CD14-positive monocyte (primary cell): Measurements from ENCODE around the gene IFIT5. TPM values are rescaled to one million over a fixed set of nuclear protein-coding genes. Genes with fewer than 3 reads are reported as not detected.
"Not testable (repeated sequence)": the region's sequence is repeated elsewhere in the genome, so short reads cannot be mapped to it uniquely, and the experiment has no call there.

ENCODE experiments used
- DNase-seq, 3 donors: peaks; one replicate each; pipeline ENCODE4 v3.0.0-alpha.2; 2011 to 2022
- H2AFZ ChIP-seq: 2 replicates; pipeline ENCODE4 v1.6.0; 2012; ENCODE audit warnings: mild to moderate bottlenecking, low read depth, low read length, inconsistent platforms; ENCODE audit not compliant: insufficient read depth, poor library complexity, severe bottlenecking
- H3K27ac ChIP-seq, 2 donors: 1 replicate in 1 of 2; 2 replicates in 1 of 2; pipeline ENCODE4 v1.5.1; 2012 to 2013; ENCODE audit warnings: low read length in 2 of 2, control low read depth in 1 of 2, inconsistent platforms in 1 of 2, low read depth in 1 of 2, mild to moderate bottlenecking in 1 of 2
- H3K27me3 ChIP-seq, 2 donors: one replicate each; pipeline versions ENCODE4 v1.6.0 to v1.6.1; 2011 to 2013; ENCODE audit warnings: low read length in 2 of 2; ENCODE audit not compliant: control insufficient read depth in 2 of 2, insufficient read depth in 2 of 2
- H3K36me3 ChIP-seq, 2 donors: replicated peaks in 1 of 2; 1 replicate in 1 of 2; 2 replicates in 1 of 2; pipeline versions ENCODE4 v1.5.1 to v1.6.1; 2012 to 2013; ENCODE audit warnings: low read length in 2 of 2, control low read depth in 1 of 2, inconsistent platforms in 1 of 2, mild to moderate bottlenecking in 1 of 2; ENCODE audit not compliant: insufficient read depth in 2 of 2, control insufficient read depth in 1 of 2
- H3K4me1 ChIP-seq, 2 donors: 1 replicate in 1 of 2; 2 replicates in 1 of 2; pipeline versions ENCODE4 v1.5.1 to v1.6.1; 2012 to 2013; ENCODE audit warnings: low read length in 2 of 2, control low read depth in 1 of 2, inconsistent platforms in 1 of 2, mild to moderate bottlenecking in 1 of 2, moderate library complexity in 1 of 2; ENCODE audit not compliant: insufficient read depth in 2 of 2, control insufficient read depth in 1 of 2
- H3K4me2 ChIP-seq: replicated peaks from 2 replicates; pipeline ENCODE3; 2012; ENCODE audit warnings: low read length, moderate library complexity, mild to moderate bottlenecking; ENCODE audit not compliant: poor library complexity, severe bottlenecking; ENCODE audit errors: extremely low read depth
- H3K4me3 ChIP-seq, 3 experiments: fragments of 200-600 bp in 1 of 3; sonication (generic) in 1 of 3; replicated peaks in 1 of 3; 1 replicate in 2 of 3; 2 replicates in 1 of 3; pipeline ENCODE4 v1.5.1; 2011 to 2013; ENCODE audit warnings: low read length in 3 of 3, mild to moderate bottlenecking in 3 of 3, control low read depth in 2 of 3, low read depth in 2 of 3, inconsistent platforms in 1 of 3, moderate library complexity in 1 of 3
- H3K79me2 ChIP-seq: 2 replicates; pipeline ENCODE4 v1.6.0; 2012; ENCODE audit warnings: mild to moderate bottlenecking, control low read depth, inconsistent platforms, low read length, moderate library complexity; ENCODE audit not compliant: insufficient read depth
- H3K9ac ChIP-seq: 2 replicates; pipeline ENCODE4 v1.6.0; 2017; ENCODE audit warnings: low read length, mild to moderate bottlenecking; ENCODE audit not compliant: insufficient read depth, poor library complexity, severe bottlenecking
- H3K9me3 ChIP-seq, 2 donors: replicated peaks in 1 of 2; 1 replicate in 1 of 2; 2 replicates in 1 of 2; pipeline versions ENCODE4 v1.5.1 to v1.6.1; 2012 to 2013; ENCODE audit warnings: low read length in 2 of 2, control low read depth in 1 of 2; ENCODE audit not compliant: control insufficient read depth in 1 of 2, insufficient read depth in 1 of 2
- H4K20me1 ChIP-seq: 2 replicates; pipeline ENCODE4 v1.6.0; 2012; ENCODE audit warnings: mild to moderate bottlenecking, low read length, control low read depth, moderate library complexity; ENCODE audit not compliant: insufficient read depth
- H3K27ac Mint-ChIP-seq, 7 donors: one replicate each; pipeline ENCODE4 v1.8.0; 2020; ENCODE audit warnings: mild to moderate bottlenecking in 7 of 7, mixed read lengths in 7 of 7, moderate library complexity in 6 of 7, inconsistent platforms in 2 of 7
- H3K27me3 Mint-ChIP-seq, 3 donors: one replicate each; pipeline ENCODE4 v1.8.0; 2021 to 2022; ENCODE audit warnings: low read depth in 3 of 3, mild to moderate bottlenecking in 3 of 3, mixed read lengths in 3 of 3, moderate library complexity in 3 of 3, inconsistent platforms in 1 of 3
- H3K36me3 Mint-ChIP-seq, 2 donors: one replicate each; pipeline ENCODE4 v1.8.0; 2020; ENCODE audit warnings: mixed read lengths in 2 of 2, inconsistent platforms in 1 of 2, mild to moderate bottlenecking in 1 of 2
- H3K4me1 Mint-ChIP-seq: one replicate; pipeline ENCODE4 v1.8.0; 2020; ENCODE audit warnings: mild to moderate bottlenecking, mixed read lengths
- H3K4me3 Mint-ChIP-seq, 2 donors: one replicate each; pipeline ENCODE4 v1.8.0; 2020; ENCODE audit warnings: mild to moderate bottlenecking in 2 of 2, mixed read lengths in 2 of 2, moderate library complexity in 1 of 2
- H3K9me3 Mint-ChIP-seq, 7 donors: one replicate each; pipeline ENCODE4 v1.8.0; 2020 to 2022; ENCODE audit warnings: mixed read lengths in 7 of 7, mild to moderate bottlenecking in 6 of 7, moderate library complexity in 6 of 7, inconsistent platforms in 2 of 7
- WGBS: methylation state at CpG from one replicate; pipeline ENCODE4 v1.1.5; 2013; ENCODE audit warnings: missing lambda C conversion rate; ENCODE audit not compliant: insufficient coverage; 5-methylcytosine and 5-hydroxymethylcytosine counted together
- intact Hi-C, 2 donors: fragments of 100-400 bp; cut with micrococcal nuclease; formaldehyde crosslinking; loops; one replicate each; pipeline versions ENCODE4 v1.15.0 to v1.15.1; 2023
- polyA plus RNA-seq, 3 donors: library from polyadenylated mRNA; depleted of rRNA in 1 of 3; unstranded in 2 of 3; stranded (reverse) in 1 of 3; fragments of 300-500 nt in 2 of 3; fragments of >200 nt in 1 of 3; fragmentation: Illumina TruSeq in 2 of 3; gene quantifications; 1 replicate in 2 of 3; 2 replicates in 1 of 3; pipeline ENCODE4 v1.2.3, GENCODE V29; 2012 to 2021
- TF ChIP-seq, protein P1 (sequence below): fragments of 200-600 bp; IDR thresholded peaks from one replicate; pipeline ENCODE4 v1.8.0; 2022; ENCODE audit warnings: antibody characterized with exemption, mild to moderate bottlenecking

IFIT5 gene
- polyA plus RNA-seq, 3 donors, result 2.4 to 8.0 (median 5.8) TPM

DNA sequence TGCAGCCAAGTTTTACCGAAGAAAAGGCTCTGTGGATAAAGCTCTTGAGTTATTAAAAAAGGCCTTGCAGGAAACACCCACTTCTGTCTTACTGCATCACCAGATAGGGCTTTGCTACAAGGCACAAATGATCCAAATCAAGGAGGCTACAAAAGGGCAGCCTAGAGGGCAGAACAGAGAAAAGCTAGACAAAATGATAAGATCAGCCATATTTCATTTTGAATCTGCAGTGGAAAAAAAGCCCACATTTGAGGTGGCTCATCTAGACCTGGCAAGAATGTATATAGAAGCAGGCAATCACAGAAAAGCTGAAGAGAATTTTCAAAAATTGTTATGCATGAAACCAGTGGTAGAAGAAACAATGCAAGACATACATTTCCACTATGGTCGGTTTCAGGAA is 11.3 kb upstream of the IFIT5 start:
- Mint-ChIP-seq H3K27ac (no peak overlapping the region), H3K4me1 (peaks cover 9% of the 10 kb centered on the region), H3K4me3 (no peak overlapping the region), H3K9me3 (peaks cover 0 to 7% (median 0%) of the 10 kb centered on the region in 7 donors), H3K36me3 (peaks cover 14% of the 10 kb centered on the region in 2 donors), H3K27me3 (no peaks in the 10 kb centered on the region)
- no peak overlapping the region for H3K9ac ChIP-seq
- whole genome bisulfite sequencing, result no CpG with 5 or more reads among the region's 2 CpGs
- H3K79me2 ChIP-seq, result no peaks in the 10 kb centered on the region
- H3K27ac ChIP-seq, result no peak overlapping the region
- no peak for DNase-seq
- peaks cover 8 to 21% of the 10 kb centered on the region in 2 donors for H3K36me3 ChIP-seq
- TF ChIP-seq, protein P1, sequence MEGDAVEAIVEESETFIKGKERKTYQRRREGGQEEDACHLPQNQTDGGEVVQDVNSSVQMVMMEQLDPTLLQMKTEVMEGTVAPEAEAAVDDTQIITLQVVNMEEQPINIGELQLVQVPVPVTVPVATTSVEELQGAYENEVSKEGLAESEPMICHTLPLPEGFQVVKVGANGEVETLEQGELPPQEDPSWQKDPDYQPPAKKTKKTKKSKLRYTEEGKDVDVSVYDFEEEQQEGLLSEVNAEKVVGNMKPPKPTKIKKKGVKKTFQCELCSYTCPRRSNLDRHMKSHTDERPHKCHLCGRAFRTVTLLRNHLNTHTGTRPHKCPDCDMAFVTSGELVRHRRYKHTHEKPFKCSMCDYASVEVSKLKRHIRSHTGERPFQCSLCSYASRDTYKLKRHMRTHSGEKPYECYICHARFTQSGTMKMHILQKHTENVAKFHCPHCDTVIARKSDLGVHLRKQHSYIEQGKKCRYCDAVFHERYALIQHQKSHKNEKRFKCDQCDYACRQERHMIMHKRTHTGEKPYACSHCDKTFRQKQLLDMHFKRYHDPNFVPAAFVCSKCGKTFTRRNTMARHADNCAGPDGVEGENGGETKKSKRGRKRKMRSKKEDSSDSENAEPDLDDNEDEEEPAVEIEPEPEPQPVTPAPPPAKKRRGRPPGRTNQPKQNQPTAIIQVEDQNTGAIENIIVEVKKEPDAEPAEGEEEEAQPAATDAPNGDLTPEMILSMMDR, result no peak
- peaks cover 8% of the 10 kb centered on the region for H4K20me1 ChIP-seq
- intact Hi-C loops, result no loop called here
- H3K4me2 ChIP-seq, result no peak overlapping the region
- H3K4me3 ChIP-seq, result no peak overlapping the region
- no peak overlapping the region for H2AFZ ChIP-seq
- peaks cover 0 to 5% of the 10 kb centered on the region in 2 donors for H3K9me3 ChIP-seq
- peaks cover 0 to 4% of the 10 kb centered on the region in 2 donors for H3K4me1 ChIP-seq
- H3K27me3 ChIP-seq, result no peaks in the 10 kb centered on the region

DNA sequence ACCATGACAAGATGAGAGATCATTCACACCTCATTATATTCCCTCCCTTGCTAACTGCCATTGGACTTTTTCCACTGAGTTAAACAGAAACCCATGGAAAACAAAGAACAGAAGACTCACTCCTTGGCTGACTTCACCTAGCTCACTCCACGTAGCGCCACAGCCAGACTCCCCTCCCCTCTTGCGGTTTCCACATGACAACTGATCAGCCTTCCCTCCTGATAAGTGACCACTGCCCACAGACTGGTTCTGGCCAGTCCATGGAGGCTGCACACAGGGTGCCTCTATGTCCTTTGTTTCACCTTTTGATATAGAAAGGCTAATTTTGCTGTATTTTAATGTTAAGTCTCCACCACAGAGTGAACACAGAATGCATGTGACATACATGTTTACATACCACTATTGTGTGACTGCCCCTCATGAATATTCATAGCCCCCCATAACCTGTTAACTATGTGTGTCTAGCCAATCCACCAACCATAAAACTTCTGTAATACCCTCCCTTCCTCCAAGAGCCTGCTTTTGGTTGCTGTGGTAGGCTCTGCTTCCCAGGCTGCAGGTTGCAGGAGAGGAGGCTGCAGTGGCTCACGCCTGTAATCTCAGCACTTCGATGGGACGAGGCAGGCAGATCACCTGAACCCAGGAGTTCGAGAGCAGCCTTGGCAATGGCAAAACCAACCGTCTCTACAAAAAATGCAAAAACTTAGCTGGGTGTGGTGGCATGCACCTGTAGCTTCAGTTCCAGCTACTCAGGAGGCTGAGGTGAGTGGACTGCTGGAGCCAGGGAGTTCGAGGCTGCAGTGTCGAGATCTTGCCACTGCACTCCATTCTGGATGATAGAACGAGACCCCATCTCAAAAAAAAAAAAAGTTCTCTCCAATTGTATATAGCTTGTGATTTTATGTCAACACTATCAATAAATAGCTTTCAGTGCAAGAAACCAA is 10.0 kb upstream of the IFIT5 start:
- Histone ChIP-seq H3K27me3 (no peaks in the 10 kb centered on the region), H3K4me2 (no peak overlapping the region), H3K27ac (no peak overlapping the region), H2AFZ (no peak overlapping the region), H3K4me3 (no peak overlapping the region), H3K36me3 (peaks cover 8 to 21% of the 10 kb centered on the region in 2 donors), H3K4me1 (peaks cover 0 to 4% of the 10 kb centered on the region in 2 donors), H3K79me2 (no peaks in the 10 kb centered on the region), H4K20me1 (peaks cover 4% of the 10 kb centered on the region), H3K9ac (no peak overlapping the region), H3K9me3 (peaks cover 0 to 5% of the 10 kb centered on the region in 2 donors)
- TF ChIP-seq, protein P1, result no peak
- intact Hi-C loops, result no loop called here
- Mint-ChIP-seq H3K4me1 (peaks cover 8% of the 10 kb centered on the region), H3K4me3 (no peak overlapping the region), H3K27ac (peak overlapping the region in 1 of 7 donors; percentile 26), H3K9me3 (peaks cover 0 to 7% (median 0%) of the 10 kb centered on the region in 7 donors), H3K36me3 (peaks cover 14% of the 10 kb centered on the region in 2 donors), H3K27me3 (no peaks in the 10 kb centered on the region)
- 94% methylated on average over 8 of the region's 11 CpGs for WGBS
- no peak for DNase-seq

DNA sequence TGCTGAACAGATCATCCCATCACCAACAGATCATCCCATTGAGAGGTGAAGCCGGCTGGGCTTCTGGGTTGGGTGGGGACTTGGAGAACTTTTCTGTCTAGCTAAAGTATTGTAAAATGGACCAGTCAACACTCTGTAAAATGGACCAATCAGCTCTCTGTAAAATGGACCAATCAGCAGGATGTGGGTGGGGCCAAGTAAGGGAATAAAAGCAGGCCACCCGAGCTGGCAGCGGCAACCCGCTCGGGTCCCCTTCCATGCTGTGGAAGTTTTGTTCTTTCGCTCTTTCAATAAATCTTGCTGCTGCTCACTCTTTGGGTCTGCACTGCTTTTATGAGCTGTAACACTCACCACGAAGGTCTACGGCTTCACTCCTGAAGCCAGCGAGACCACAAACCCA is 8.2 kb upstream of the IFIT5 start:
- H3K9ac ChIP-seq, H3K79me2 ChIP-seq, H3K9me3 ChIP-seq, H3K27me3 Mint-ChIP-seq, H3K27ac Mint-ChIP-seq, H2AFZ ChIP-seq, H3K4me1 ChIP-seq, intact Hi-C loops, DNase-seq, H3K27ac ChIP-seq, H4K20me1 ChIP-seq, H3K27me3 ChIP-seq, H3K4me3 Mint-ChIP-seq, H3K4me3 ChIP-seq, H3K4me2 ChIP-seq, H3K4me1 Mint-ChIP-seq, H3K9me3 Mint-ChIP-seq: not testable (repeated sequence)
- 100% methylated on average over 5 of the region's 9 CpGs for WGBS
- peaks cover 8 to 21% of the 10 kb centered on the region in 2 donors for H3K36me3 ChIP-seq
- peaks cover 12 to 14% of the 10 kb centered on the region in 2 donors for H3K36me3 Mint-ChIP-seq
